Measurements from ENCODE around the gene KCNJ14. TPM values are rescaled to one million over a fixed set of nuclear protein-coding genes. Genes with fewer than 3 reads are reported as not detected.

The KCNJ14 gene
- total and polyA plus RNA-seq, 2 of the 8 experiments (the other 6 are each of a cell fraction or from before 2014, with no cell fraction given) = 0.45 to 0.89 TPM

DNA sequence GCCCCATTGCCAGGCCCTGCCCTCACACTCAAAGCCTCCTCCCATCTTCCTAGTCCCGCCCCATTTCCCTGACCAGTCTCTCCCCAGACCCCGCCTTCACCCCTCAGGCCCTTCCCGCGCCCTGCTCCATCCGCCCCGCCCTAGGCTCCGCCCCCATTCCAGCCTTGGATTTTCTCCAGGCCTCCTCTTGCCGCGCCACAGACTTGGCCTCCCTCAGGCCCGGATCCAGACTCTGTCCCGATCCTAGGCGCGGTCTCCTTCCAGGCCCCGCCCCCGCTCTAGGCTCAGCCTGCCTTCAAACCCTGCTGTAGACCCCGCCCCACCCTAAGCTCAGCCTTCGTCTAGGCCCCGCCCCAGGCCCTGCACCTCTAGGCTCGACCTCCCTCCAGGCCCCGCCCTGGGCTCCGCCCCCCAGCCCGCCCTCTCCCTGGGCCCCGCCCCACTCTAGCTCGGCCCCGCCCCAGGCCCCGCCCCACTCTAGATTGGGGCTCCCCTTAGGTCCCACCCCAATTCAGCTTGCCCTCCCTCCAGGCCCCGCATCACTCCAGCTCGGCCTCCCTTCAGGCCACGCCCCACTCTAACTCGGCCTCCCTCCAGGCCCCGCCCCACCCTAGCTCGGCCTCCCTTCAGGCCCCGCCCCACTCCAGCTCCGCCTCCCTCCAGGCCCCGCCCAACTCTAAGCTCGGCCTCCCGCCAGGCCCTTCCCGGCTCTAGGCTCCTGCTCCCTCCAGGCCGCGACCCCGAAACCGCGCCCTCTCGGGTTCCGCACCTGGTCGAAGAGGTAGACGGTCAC lies 37.7 kb downstream of the KCNJ14 start (continued):
- TF ChIP-seq CTCF (IDR thresholded peaks at IDR 0.05; ENCODE audit: control extremely low read depth in 1 of 3, insufficient read depth in 1 of 3, low read depth in 1 of 3, low read length in 3 of 3) = no peak

Measured in H1 (cell line).